Neural cell (in vitro differentiated cells): ENCODE data around the gene MRNIP. TPM values are rescaled to one million over a fixed set of nuclear protein-coding genes. Genes with fewer than 3 reads are reported as not detected.

Experiments
- H2AFZ ChIP-seq: fragments of 200-600, 300-800 bp; sonication (generic), shearing (Covaris generic); 2 replicates; pipeline ENCODE4 v1.6.0; 2014; ENCODE audit warnings: low read depth, mild to moderate bottlenecking, antibody characterized with exemption, low read length, moderate library complexity
- H3F3A ChIP-seq: fragments of 200-600 bp; shearing (Covaris generic); 2 replicates; pipeline ENCODE4 v1.6.1; 2016; ENCODE audit warnings: mild to moderate bottlenecking, moderate library complexity, mixed read lengths, antibody characterized with exemption, low read length; ENCODE audit not compliant: insufficient read depth, poor library complexity, severe bottlenecking
- H3K27ac ChIP-seq: fragments of 200-600, 300-800 bp; sonication (generic), shearing (Covaris generic); 2 replicates; pipeline ENCODE4 v1.5.1; 2014; ENCODE audit warnings: mild to moderate bottlenecking, low read length, moderate library complexity
- H3K27me3 ChIP-seq: fragments of 300-800, 200-600 bp; sonication (generic), shearing (Covaris generic); 2 replicates; pipeline ENCODE4 v1.6.0; 2014; ENCODE audit warnings: mild to moderate bottlenecking, low read depth, low read length, moderate library complexity; ENCODE audit not compliant: insufficient read depth
- H3K36me3 ChIP-seq: fragments of 300-800, 200-600 bp; sonication (generic), shearing (Covaris generic); 2 replicates; pipeline ENCODE4 v1.5.1; 2014; ENCODE audit warnings: mild to moderate bottlenecking, antibody characterized with exemption, low read length, moderate library complexity; ENCODE audit not compliant: insufficient read depth
- H3K4me2 ChIP-seq: fragments of 300-800, 200-600 bp; sonication (generic), shearing (Covaris generic); 2 replicates; pipeline ENCODE4 v1.6.0; 2014; ENCODE audit warnings: mild to moderate bottlenecking, low read length
- H3K4me3 ChIP-seq: fragments of 300-800, 200-600 bp; sonication (generic), shearing (Covaris generic); 2 replicates; pipeline ENCODE4 v1.5.1; 2014; ENCODE audit warnings: mild to moderate bottlenecking, low read length, moderate library complexity
- H3K79me2 ChIP-seq: fragments of 200-600 bp; shearing (Covaris generic); replicated peaks from 2 replicates; pipeline ENCODE4 v1.6.0; 2014; ENCODE audit warnings: mild to moderate bottlenecking, low read length, moderate library complexity; ENCODE audit not compliant: insufficient read depth
- H3K9ac ChIP-seq: fragments of 300-800, 200-600 bp; sonication (generic), shearing (Covaris generic); 2 replicates; pipeline ENCODE4 v1.6.1; 2016; ENCODE audit warnings: mild to moderate bottlenecking, low read length, mixed read lengths
- H3K9me2 ChIP-seq: fragments of 200-600 bp; shearing (Covaris generic); 2 replicates; pipeline ENCODE4 v1.6.1; 2016; ENCODE audit warnings: mild to moderate bottlenecking, low read length, mixed read lengths; ENCODE audit not compliant: insufficient read depth
- H3K9me3 ChIP-seq: fragments of 200-600, 300-800 bp; sonication (generic), shearing (Covaris generic); 2 replicates; pipeline ENCODE4 v1.6.1; 2016; ENCODE audit warnings: mild to moderate bottlenecking, mixed run types, low read length, moderate library complexity, mixed read lengths
- H4K20me1 ChIP-seq: fragments of 200-600 bp; shearing (Covaris generic); 2 replicates; pipeline ENCODE4 v1.6.1; 2016; ENCODE audit warnings: mild to moderate bottlenecking, mixed run types; ENCODE audit not compliant: insufficient read depth
- CTCF ChIP-seq: fragments of 450-650 bp; IDR thresholded peaks from 2 replicates; pipeline ENCODE4 v1.5.1; 2014; ENCODE audit warnings: antibody characterized with exemption, mild to moderate bottlenecking, moderate library complexity; ENCODE audit not compliant: poor library complexity, severe bottlenecking
- EP300 ChIP-seq: fragments of 450-650 bp; conservative IDR thresholded peaks from 2 replicates; pipeline ENCODE4 v1.6.1; 2014; ENCODE audit warnings: antibody characterized with exemption, mild to moderate bottlenecking, moderate library complexity; ENCODE audit not compliant: poor library complexity, severe bottlenecking
- EZH2 ChIP-seq: fragments of 200-600, 300-800 bp; shearing (Covaris generic), sonication (generic); IDR thresholded peaks from 2 replicates; pipeline ENCODE4 v1.6.1; 2014; ENCODE audit warnings: antibody characterized with exemption, low read length, borderline replicate concordance, mild to moderate bottlenecking; ENCODE audit not compliant: insufficient read depth, poor library complexity, severe bottlenecking
- MXI1 ChIP-seq: fragments of 450-650 bp; conservative IDR thresholded peaks from 2 replicates; pipeline ENCODE4 v1.6.1; 2014; ENCODE audit warnings: antibody characterized with exemption, mild to moderate bottlenecking; ENCODE audit not compliant: poor library complexity, severe bottlenecking
- POLR2AphosphoS5 ChIP-seq: IDR thresholded peaks from 2 replicates; pipeline ENCODE4 v1.6.1; 2012
- RAD21 ChIP-seq: fragments of 450-650 bp; conservative IDR thresholded peaks from 2 replicates; pipeline ENCODE4 v1.6.1; 2014; ENCODE audit warnings: antibody characterized with exemption, mild to moderate bottlenecking, moderate library complexity
- REST ChIP-seq: IDR thresholded peaks from 2 replicates; pipeline ENCODE4 v1.6.1; 2012; ENCODE audit warnings: borderline replicate concordance
- SMC3 ChIP-seq: fragments of 450-650 bp; conservative IDR thresholded peaks from 2 replicates; pipeline ENCODE4 v1.6.1; 2014; ENCODE audit warnings: antibody characterized with exemption, mild to moderate bottlenecking, moderate library complexity; ENCODE audit not compliant: poor library complexity
- TAF1 ChIP-seq: IDR thresholded peaks from 2 replicates; pipeline ENCODE4 v1.6.1; 2012; ENCODE audit warnings: low read depth
- polyA plus RNA-seq: library from polyadenylated mRNA; depleted of rRNA; stranded (reverse); fragments of >200 nt; gene quantifications from 2 replicates; pipeline ENCODE4 v1.2.3, GENCODE V29; 2014

Gene MRNIP
- polyA plus RNA-seq, 1 donor from 2014 or later: 121 TPM

DNA sequence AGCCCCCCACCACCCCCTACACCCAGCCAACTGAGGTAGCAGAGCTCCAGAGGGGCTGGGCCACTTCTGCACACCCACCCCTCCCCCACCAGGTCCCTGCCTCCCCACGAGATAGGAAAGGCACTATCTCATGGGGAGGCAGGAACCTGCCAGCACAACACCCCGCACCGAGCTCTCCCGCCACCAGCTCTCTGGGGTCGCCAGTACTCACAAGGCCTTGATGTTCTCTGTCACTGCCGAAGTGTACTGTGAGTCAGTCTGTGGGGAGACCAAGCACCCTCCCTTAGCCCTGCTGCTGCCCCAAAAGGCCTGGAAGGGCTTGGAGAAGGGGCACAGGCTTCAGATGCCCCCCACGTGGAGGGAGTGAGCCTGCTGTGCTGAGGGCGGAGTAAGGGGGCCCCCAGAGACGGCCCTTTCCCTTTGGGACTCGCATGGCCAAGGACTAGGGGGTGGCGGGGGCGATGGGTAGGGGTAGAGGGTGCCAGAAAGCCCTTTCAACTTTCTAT, 57.9 kb downstream of the MRNIP start:
- Histone ChIP-seq H3K27ac (no peak overlapping the region), H3K79me2 (no peaks in the 10 kb centered on the region), H3F3A (no peaks in the 10 kb centered on the region), H3K9me3 (no peaks in the 10 kb centered on the region), H3K9ac (no peak overlapping the region), H3K27me3 (no peaks in the 10 kb centered on the region), H4K20me1 (no peaks in the 10 kb centered on the region), H2AFZ (no peak overlapping the region), H3K36me3 (no peaks in the 10 kb centered on the region), H3K4me2 (no peak overlapping the region), H3K4me3 (no peak overlapping the region), H3K9me2 (no peaks in the 10 kb centered on the region)
- TF ChIP-seq MXI1 (no peak), EP300 (no peak), TAF1 (no peak), REST (no peak), CTCF (no peak), EZH2 (no peak), RAD21 (no peak), SMC3 (no peak), POLR2AphosphoS5 (no peak)

- Histone ChIP-seq H3K4me3 (no peak overlapping the region), H3K36me3 (no peaks in the 10 kb centered on the region), H3K27ac (no peak overlapping the region), H3K27me3 (no peaks in the 10 kb centered on the region), H3K79me2 (no peaks in the 10 kb centered on the region), H3K4me2 (no peak overlapping the region), H3K9ac (no peak overlapping the region), H3K9me2 (no peaks in the 10 kb centered on the region), H4K20me1 (no peaks in the 10 kb centered on the region), H2AFZ (no peak overlapping the region), H3K9me3 (no peaks in the 10 kb centered on the region), H3F3A (no peaks in the 10 kb centered on the region)
- TF ChIP-seq TAF1: no peak
Measured at GRCh38 chr5:179800071-179800695, 58.4 kb downstream of the MRNIP start.
